Nephron (organoid): ENCODE measurements around the gene PLD6.
"Not testable (repeated sequence)": the region's sequence is repeated elsewhere in the genome, so short reads cannot be mapped to it uniquely, and the experiment has no call there.

ENCODE experiments used
- H3K27ac Mint-ChIP-seq, 3 experiments: 2 replicates each; pipeline ENCODE4 v1.8.0; 2020; ENCODE audit warnings: mixed read lengths in 3 of 3, mild to moderate bottlenecking in 2 of 3, moderate library complexity in 1 of 3
- H3K27me3 Mint-ChIP-seq: 2 replicates; pipeline ENCODE4 v1.8.0; 2021; ENCODE audit warnings: low read depth, mild to moderate bottlenecking, moderate library complexity, mixed read lengths
- H3K36me3 Mint-ChIP-seq: 2 replicates; pipeline ENCODE4 v1.8.0; 2020; ENCODE audit warnings: low read depth, mixed read lengths
- H3K4me1 Mint-ChIP-seq: 2 replicates; pipeline ENCODE4 v1.8.0; 2020; ENCODE audit warnings: mixed read lengths
- H3K4me3 Mint-ChIP-seq, 3 experiments: 2 replicates each; pipeline ENCODE4 v1.8.0; 2020; ENCODE audit warnings: mild to moderate bottlenecking in 3 of 3, mixed read lengths in 3 of 3, moderate library complexity in 2 of 3
- H3K9me3 Mint-ChIP-seq: 2 replicates; pipeline ENCODE4 v1.8.0; 2020; ENCODE audit warnings: mixed read lengths
- TF ChIP-seq, protein P1 (sequence below), 3 experiments: fragments of 200-600 bp; sonication (generic); IDR thresholded peaks; one replicate each; pipeline ENCODE4 v1.5.0; 2021; ENCODE audit warnings: antibody characterized with exemption in 3 of 3; ENCODE audit not compliant: unreplicated experiment in 3 of 3

The PLD6 gene

DNA sequence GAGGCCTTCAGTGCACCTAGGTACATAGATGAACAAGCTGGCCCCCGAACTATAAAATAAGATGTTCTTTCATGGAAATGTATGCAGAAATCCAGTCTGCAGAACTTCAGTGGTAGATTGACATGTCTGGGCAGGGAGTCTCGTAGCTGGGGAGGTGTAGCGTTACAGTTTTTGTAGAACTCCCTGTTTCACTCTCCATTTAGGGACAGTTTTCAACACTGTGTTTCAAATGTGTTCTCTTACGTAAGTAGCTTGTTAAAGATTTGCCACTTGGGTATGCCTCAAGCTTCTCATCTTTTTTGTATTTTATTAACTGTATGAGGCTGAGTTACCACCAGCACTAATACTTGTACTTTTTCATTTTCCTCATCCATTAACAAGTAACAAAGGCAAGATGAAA is 46.6 kb downstream of the PLD6 start:
- Mint-ChIP-seq H3K36me3 (peaks cover 41% of the 10 kb centered on the region), H3K4me3 (no peak overlapping the region), H3K27me3 (no peaks in the 10 kb centered on the region), H3K4me1 (peaks cover 8% of the 10 kb centered on the region), H3K27ac (no peak overlapping the region), H3K9me3 (no peaks in the 10 kb centered on the region)
- TF ChIP-seq, protein P1, sequence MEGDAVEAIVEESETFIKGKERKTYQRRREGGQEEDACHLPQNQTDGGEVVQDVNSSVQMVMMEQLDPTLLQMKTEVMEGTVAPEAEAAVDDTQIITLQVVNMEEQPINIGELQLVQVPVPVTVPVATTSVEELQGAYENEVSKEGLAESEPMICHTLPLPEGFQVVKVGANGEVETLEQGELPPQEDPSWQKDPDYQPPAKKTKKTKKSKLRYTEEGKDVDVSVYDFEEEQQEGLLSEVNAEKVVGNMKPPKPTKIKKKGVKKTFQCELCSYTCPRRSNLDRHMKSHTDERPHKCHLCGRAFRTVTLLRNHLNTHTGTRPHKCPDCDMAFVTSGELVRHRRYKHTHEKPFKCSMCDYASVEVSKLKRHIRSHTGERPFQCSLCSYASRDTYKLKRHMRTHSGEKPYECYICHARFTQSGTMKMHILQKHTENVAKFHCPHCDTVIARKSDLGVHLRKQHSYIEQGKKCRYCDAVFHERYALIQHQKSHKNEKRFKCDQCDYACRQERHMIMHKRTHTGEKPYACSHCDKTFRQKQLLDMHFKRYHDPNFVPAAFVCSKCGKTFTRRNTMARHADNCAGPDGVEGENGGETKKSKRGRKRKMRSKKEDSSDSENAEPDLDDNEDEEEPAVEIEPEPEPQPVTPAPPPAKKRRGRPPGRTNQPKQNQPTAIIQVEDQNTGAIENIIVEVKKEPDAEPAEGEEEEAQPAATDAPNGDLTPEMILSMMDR (IDR thresholded peaks at IDR 0.05; ENCODE audit: unreplicated experiment in 3 of 3): no peak

DNA sequence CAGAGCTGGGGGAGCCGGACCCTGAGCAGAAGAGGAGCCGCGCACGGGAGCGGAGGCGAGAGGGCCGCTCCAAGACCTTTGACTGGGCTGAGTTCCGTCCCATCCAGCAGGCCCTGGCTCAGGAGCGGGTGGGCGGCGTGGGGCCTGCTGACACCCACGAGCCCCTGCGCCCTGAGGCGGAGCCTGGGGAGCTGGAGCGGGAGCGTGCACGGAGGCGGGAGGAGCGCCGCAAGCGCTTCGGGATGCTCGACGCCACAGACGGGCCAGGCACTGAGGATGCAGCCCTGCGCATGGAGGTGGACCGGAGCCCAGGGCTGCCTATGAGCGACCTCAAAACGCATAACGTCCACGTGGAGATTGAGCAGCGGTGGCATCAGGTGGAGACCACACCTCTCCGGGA is 47.6 kb downstream of the PLD6 start:
- not testable (repeated sequence) for H3K27ac Mint-ChIP-seq, H3K4me1 Mint-ChIP-seq, H3K9me3 Mint-ChIP-seq, H3K4me3 Mint-ChIP-seq, H3K27me3 Mint-ChIP-seq
- H3K36me3 Mint-ChIP-seq: peaks cover 47% of the 10 kb centered on the region

DNA sequence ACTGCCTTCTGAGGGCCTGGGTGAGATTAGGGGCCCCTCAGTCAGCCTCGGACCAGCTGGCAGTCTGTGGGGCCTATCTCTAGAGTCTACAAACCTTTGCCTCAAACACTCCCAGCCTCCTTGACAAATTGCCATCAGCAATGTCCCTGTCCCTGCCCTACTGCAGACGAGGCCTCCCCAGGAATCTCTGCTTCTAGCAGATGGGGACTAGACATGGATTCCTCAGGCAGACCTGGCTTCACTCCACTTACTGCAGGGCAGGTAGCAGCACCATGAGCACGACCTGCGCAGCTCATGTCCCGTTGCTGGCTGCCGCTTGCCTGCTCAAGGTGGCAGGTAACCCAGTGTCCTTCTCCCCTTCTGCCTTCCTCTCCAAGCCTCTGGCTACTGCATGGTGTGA is 49.1 kb downstream of the PLD6 start:
- no peaks in the 10 kb centered on the region for H3K4me1 Mint-ChIP-seq
- H3K4me3 Mint-ChIP-seq: no peak overlapping the region
- TF ChIP-seq, protein P1 (IDR thresholded peaks at IDR 0.05; ENCODE audit: unreplicated experiment in 3 of 3): no peak
- peak overlapping the region in 1 of 3 experiments; percentile 40 for H3K27ac Mint-ChIP-seq
- no peaks in the 10 kb centered on the region for H3K27me3 Mint-ChIP-seq
- peaks cover 55% of the 10 kb centered on the region for H3K36me3 Mint-ChIP-seq
- no peaks in the 10 kb centered on the region for H3K9me3 Mint-ChIP-seq

DNA sequence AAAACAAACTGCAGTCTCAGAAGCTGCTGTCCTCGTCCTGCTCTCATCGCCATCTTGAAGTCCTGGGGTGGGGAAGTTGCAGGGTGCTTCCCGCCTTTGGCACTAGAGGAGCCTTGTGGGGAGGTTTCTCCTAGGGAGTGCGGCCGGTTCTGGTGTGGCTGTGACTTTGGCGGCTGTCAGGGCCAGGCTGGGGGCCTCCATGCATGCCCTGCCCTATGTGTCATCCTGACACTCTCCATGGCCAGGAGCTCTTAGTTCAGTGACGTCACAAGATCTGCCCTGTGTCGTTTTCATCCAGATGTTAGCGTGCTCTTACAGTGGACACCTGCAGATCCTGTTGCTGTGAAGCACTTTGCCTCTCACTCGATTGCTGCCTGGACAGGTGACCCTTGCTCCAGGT is 49.6 kb downstream of the PLD6 start:
- peaks cover 57% of the 10 kb centered on the region for H3K36me3 Mint-ChIP-seq
- H3K9me3 Mint-ChIP-seq: no peaks in the 10 kb centered on the region
- peak overlapping the region in 1 of 3 experiments; percentile 40 for H3K27ac Mint-ChIP-seq
- H3K27me3 Mint-ChIP-seq: no peaks in the 10 kb centered on the region
- no peaks in the 10 kb centered on the region for H3K4me1 Mint-ChIP-seq
- H3K4me3 Mint-ChIP-seq: no peak overlapping the region
- TF ChIP-seq, protein P1 (IDR thresholded peaks at IDR 0.05; ENCODE audit: unreplicated experiment in 3 of 3): no peak

DNA sequence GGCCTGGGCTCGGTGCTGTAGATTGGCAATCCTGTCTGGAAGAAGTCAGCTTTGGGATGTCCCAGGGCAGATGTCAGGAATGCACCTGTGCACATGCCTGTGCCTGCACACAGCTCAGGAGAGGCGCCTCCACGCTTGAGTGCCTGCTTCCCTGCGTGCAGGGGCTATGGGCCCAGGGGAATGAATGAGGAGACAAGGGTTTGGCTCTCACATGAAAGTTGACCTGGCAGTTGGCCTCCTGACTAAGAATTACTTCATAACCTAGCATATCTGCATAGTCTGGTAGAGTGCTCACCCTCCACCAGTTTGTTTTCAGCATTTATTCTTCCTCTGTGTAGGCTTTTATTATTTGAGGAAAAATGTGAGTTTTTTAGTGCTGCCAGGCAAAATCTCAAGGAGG is 50.0 kb downstream of the PLD6 start:
- Mint-ChIP-seq H3K27ac (no peak overlapping the region), H3K4me3 (no peak overlapping the region), H3K9me3 (no peaks in the 10 kb centered on the region), H3K27me3 (no peaks in the 10 kb centered on the region), H3K4me1 (no peaks in the 10 kb centered on the region), H3K36me3 (peaks cover 59% of the 10 kb centered on the region)
- TF ChIP-seq, protein P1 (IDR thresholded peaks at IDR 0.05; ENCODE audit: unreplicated experiment in 3 of 3): no peak

DNA sequence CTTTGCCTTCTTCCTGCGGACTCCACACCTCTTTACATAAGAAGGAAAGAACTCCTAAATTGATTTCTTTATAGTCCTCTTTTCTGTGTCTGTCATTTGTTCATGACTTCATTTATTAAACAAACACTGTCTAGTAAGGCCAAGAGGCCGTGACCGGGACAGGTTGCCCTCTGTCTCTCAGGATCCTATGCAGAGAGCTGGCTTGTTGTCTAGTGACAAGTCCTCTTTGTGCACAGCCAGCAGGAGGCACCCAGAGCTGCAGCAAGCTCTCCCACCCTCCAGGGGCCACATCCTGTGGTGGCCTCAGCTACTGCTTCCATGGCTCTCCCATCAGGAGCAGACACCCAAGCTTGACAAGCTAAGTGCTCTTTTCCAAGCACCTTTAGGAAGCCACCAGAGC is 50.6 kb downstream of the PLD6 start:
- Mint-ChIP-seq H3K4me3 (no peak overlapping the region), H3K36me3 (peaks cover 61% of the 10 kb centered on the region), H3K4me1 (no peaks in the 10 kb centered on the region), H3K9me3 (no peaks in the 10 kb centered on the region), H3K27me3 (no peaks in the 10 kb centered on the region), H3K27ac (no peak overlapping the region)
- TF ChIP-seq, protein P1 (IDR thresholded peaks at IDR 0.05; ENCODE audit: unreplicated experiment in 3 of 3): no peak
